Measurements from ENCODE around the gene CD86.
"Not testable (repeated sequence)": the region's sequence is repeated elsewhere in the genome, so short reads cannot be mapped to it uniquely, and the experiment has no call there.

- not testable (repeated sequence) for TF ChIP-seq EZH2 (IDR thresholded peaks at IDR 0.05); POLR2AphosphoS5 (IDR thresholded peaks at IDR 0.05; ENCODE audit: borderline replicate concordance, low read depth, low read length)
Observed at GRCh38 chr3:122047296-122047695, 7.9 kb upstream of the CD86 start.
